Activated CD4-positive, alpha-beta T cell treated with anti-CD3 and anti-CD28 coated beads for 24 hours (primary cell): ENCODE measurements around the gene RNF138.
"Not testable (repeated sequence)": the region's sequence is repeated elsewhere in the genome, so short reads cannot be mapped to it uniquely, and the experiment has no call there.

Experiments
- DNase-seq, 2 donors: peaks; one replicate each; pipeline ENCODE4 v3.0.0-alpha.2; 2020; ENCODE audit warnings: low read depth in 2 of 2

Gene RNF138

DNA sequence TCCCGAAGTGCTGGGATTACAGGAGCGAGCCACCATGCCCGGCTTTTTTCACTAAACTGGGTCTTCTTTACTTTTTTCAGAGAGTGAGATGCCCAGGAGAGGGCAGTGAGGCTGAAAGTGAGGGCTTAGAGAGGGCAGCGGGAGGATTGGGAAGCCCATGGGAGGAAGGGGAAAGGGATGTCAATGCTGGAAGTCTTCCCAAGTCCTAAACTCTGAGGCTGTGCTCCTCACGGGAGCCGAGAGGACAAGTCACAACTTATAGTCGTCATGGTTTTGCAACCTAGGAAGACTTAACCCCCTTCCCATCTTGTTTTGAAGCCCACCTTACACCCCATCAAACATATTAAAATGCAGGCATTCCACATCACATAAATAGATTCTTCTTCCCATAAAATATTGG is 83.0 kb downstream of the RNF138 start:
- DNase-seq = no peak

DNA sequence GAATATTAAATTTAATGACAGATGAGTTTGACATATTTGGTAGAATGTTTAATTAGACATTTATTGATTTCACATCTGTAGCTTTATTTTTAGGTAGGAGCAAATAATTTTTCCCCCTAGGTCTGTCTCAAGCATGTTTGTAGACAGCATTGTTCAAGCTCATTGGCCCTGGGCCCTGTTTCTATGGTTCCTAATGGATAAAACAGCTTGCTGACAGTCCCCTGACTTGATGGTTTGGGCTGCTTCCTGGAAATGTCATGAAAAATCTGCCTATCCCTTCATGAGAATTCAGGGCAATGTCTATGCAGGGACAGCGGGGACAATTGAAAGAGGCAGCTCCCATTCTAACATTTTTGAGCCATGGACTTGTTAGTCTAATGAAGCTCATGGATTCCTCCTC is 83.6 kb downstream of the RNF138 start:
- DNase-seq = no peak

DNA sequence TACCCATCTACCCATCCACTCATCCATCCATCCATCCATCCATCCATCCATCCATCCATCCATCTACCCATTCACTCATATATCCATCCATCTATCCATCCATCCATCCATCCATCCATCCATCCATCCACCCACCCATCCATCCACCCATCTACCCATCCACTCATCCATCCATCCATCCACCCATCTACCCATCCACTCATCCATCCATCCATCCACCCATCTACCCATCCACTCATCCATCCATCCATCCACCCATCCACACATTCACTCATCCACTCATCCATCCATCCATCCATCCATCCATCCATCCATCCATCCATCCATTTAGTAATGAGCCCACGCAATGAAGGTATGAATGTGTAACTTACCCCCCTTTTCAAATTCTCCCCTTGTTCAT is 85.1 kb downstream of the RNF138 start:
- DNase-seq = not testable (repeated sequence)

DNA sequence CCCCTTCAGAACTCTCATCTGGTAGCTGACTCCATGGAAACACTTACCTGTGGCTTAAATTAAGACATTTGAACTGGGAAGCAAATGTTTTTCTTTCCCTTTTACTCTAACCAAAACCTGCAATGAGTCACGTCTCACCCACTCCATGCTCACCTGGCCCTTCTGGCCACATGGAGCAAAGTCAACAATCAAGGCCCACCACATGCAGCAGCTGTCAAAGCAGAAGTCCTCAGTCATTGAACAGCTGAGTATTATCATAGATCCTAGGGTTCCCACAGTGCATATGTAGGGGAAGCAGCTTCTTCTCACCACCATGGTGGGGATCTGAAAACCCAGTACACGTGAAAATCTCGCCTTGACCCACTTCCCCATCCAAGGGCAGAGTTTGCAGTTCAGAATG is 85.9 kb downstream of the RNF138 start:
- DNase-seq = no peak
